Calu3 (cell line): ENCODE data around the gene POLR1H. TPM values are rescaled to one million over a fixed set of nuclear protein-coding genes. Genes with fewer than 3 reads are reported as not detected.
A peak's percentile ranks its signal among the peaks of the same experiment; 100 is the strongest.

ENCODE experiments used
- BruUV-seq: library from RNA; stranded (reverse); fragments of 400-500 nt; replicated peaks from 2 replicates; lab custom pipeline; 2021; lab: Mats Ljungman, UMichigan
- CTCF ChIA-PET: fragments of 300-600 bp; sonication (Branson Sonifier 250); formaldehyde crosslinking; loops from one replicate; lab custom pipeline; 2022; ENCODE audit warnings: antibody characterized with exemption; lab: Charles Lee
- DNase-seq: peaks from one replicate; pipeline ENCODE4 v3.0.0; 2022
- H3K27ac Mint-ChIP-seq: one replicate; pipeline ENCODE4 v1.8.0; 2022; ENCODE audit warnings: mixed read lengths; ENCODE audit not compliant: unreplicated experiment
- H3K27me3 Mint-ChIP-seq: one replicate; pipeline ENCODE4 v1.8.0; 2022; ENCODE audit warnings: mixed read lengths; ENCODE audit not compliant: unreplicated experiment
- H3K36me3 Mint-ChIP-seq: one replicate; pipeline ENCODE4 v1.8.0; 2022; ENCODE audit warnings: mild to moderate bottlenecking, moderate library complexity, mixed read lengths; ENCODE audit not compliant: insufficient read depth, unreplicated experiment
- H3K4me1 Mint-ChIP-seq: one replicate; pipeline ENCODE4 v1.8.0; 2022; ENCODE audit warnings: mild to moderate bottlenecking, low read depth, mixed read lengths; ENCODE audit not compliant: unreplicated experiment
- H3K4me3 Mint-ChIP-seq: one replicate; pipeline ENCODE4 v1.8.0; 2022; ENCODE audit warnings: mild to moderate bottlenecking, low read depth, moderate library complexity, mixed read lengths; ENCODE audit not compliant: unreplicated experiment
- H3K9me3 Mint-ChIP-seq: one replicate; pipeline ENCODE4 v1.8.0; 2022; ENCODE audit warnings: low read depth, mixed read lengths; ENCODE audit not compliant: unreplicated experiment
- intact Hi-C: fragments of 100-400 bp; cut with micrococcal nuclease; formaldehyde crosslinking; loops from one replicate; pipeline ENCODE4 v1.10.0; 2022; ENCODE audit not compliant: unreplicated experiment
- total RNA-seq: library from RNA; stranded (reverse); gene quantifications from 2 replicates; pipeline ENCODE4 v1.2.3, GENCODE V29; 2022
- TF ChIP-seq, protein P1 (sequence below): fragments of 200-600 bp; IDR thresholded peaks from one replicate; pipeline ENCODE4 v1.8.0; 2022; ENCODE audit warnings: antibody characterized with exemption; ENCODE audit not compliant: unreplicated experiment

POLR1H gene
- total RNA-seq, 1 experiment from 2014 or later: 25.2 TPM

DNA sequence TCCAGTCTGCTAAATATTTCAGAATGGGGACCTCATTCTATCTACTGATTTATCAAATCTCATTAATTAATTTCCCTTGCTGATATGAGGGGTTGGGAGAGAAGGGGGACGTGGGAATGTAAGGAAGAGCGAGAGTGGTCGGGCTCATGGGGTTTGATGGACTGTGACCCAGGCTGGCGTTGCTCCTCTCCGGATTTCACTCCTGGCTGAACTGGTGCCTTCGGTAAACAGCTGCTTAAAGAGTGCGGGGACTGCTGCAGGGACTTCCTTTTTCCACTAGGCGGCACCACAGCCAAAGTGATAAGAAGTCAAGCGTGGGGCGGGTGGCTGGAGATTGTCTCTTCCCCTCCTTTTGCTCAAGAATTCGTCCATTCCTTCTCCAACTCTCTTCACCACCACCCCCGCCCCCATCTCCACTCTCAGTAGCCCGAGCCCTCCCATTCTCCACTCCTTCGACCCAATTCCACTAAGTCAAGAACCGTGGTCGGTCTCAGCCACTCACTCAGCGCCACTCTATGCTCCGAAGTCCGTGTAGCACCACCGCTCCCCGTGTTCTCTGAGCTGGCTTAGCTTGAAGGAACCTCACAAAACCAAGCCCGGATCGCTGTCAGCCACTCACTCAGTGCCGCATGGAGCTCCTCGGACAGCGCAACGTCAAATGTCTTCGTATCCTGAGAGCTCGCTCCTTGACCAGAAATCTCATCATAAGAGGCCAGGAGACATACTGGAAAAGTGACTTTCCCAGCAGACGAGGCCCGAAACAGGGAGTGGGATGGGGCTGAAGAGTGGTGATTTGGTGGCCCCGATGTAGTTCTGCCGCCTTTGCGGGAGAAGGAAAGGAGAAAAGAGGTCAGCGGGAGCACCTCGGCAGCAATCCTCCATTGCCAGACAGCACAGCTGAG is 42.2 kb downstream of the POLR1H start:
- Mint-ChIP-seq H3K9me3 (no peaks in the 10 kb centered on the region), H3K4me1 (peaks cover 61% of the 10 kb centered on the region), H3K4me3 (peak overlapping the region; percentile 87), H3K27ac (peak overlapping the region; percentile 70), H3K27me3 (no peaks in the 10 kb centered on the region), H3K36me3 (peaks cover 89% of the 10 kb centered on the region)
- BruUV-seq: TSS peak; percentile 8
- intact Hi-C loops: loop anchor here (1.0 to 2.0 kb wide), 4 partner anchors 10 to 67 kb away; partner anchors contain the start of genes PPP1R11 and TRIM31
- TF ChIP-seq, protein P1, sequence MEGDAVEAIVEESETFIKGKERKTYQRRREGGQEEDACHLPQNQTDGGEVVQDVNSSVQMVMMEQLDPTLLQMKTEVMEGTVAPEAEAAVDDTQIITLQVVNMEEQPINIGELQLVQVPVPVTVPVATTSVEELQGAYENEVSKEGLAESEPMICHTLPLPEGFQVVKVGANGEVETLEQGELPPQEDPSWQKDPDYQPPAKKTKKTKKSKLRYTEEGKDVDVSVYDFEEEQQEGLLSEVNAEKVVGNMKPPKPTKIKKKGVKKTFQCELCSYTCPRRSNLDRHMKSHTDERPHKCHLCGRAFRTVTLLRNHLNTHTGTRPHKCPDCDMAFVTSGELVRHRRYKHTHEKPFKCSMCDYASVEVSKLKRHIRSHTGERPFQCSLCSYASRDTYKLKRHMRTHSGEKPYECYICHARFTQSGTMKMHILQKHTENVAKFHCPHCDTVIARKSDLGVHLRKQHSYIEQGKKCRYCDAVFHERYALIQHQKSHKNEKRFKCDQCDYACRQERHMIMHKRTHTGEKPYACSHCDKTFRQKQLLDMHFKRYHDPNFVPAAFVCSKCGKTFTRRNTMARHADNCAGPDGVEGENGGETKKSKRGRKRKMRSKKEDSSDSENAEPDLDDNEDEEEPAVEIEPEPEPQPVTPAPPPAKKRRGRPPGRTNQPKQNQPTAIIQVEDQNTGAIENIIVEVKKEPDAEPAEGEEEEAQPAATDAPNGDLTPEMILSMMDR: peak; percentile 94
- CTCF ChIA-PET: interaction anchor here (0.7 to 6.4 kb wide), 13 partner anchors 9 to 265 kb away, joined by 3 to 168 read pairs (median 4); partner anchors contain the start of genes POLR1H, TRIM26, TRIM31 and TRIM40
- peak; percentile 90 for DNase-seq

DNA sequence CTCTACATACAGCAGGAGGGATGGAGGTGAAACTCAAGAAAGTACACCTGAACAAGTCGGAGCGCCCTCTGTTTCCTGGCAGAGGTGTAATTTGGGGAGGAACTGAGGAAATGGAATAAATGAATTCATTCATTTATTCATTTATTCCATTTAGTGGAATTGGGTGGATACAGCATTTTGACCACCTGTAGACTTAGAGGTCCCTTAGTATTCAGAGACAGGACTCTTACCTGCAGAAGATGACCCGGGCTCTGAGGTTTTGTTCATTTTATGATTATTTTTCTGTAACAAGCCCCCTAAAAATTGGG is 42.8 kb downstream of the POLR1H start:
- intact Hi-C loops: loop anchor here (1.0 to 2.0 kb wide), 4 partner anchors 9 to 66 kb away; partner anchors contain the start of genes PPP1R11 and TRIM31
- CTCF ChIA-PET: interaction anchor here (0.7 to 6.4 kb wide), 7 partner anchors 8 to 83 kb away, joined by 3 to 168 read pairs (median 5); partner anchors contain the start of genes POLR1H and TRIM31
- TF ChIP-seq, protein P1: no peak
- H3K9me3 Mint-ChIP-seq: no peaks in the 10 kb centered on the region
- DNase-seq: no peak
- H3K36me3 Mint-ChIP-seq: peaks cover 89% of the 10 kb centered on the region
- peak overlapping the region; percentile 70 for H3K27ac Mint-ChIP-seq
- peaks cover 61% of the 10 kb centered on the region for H3K4me1 Mint-ChIP-seq
- no peaks in the 10 kb centered on the region for H3K27me3 Mint-ChIP-seq
- H3K4me3 Mint-ChIP-seq: no peak overlapping the region
- BruUV-seq: no TSS peak

DNA sequence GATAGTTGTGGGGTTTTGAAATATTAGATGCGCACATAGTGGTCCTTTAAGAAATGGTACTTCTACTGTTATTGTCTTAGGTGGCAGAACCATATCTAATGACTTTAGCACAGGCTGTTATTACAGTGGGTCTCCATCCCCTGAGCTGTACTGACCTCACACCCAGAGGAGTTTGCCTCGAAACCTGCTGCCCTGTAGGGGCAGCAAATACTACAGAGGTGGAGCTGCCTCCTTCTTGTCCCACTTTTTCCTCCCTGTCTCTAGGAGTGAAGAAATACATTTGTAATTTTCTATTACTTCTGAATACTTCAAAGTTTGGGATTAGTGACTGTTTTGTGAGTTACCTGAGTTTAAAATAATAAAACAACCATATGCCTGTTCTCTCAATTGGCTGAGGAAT is 43.6 kb downstream of the POLR1H start:
- Mint-ChIP-seq H3K9me3 (no peaks in the 10 kb centered on the region), H3K4me3 (no peak overlapping the region), H3K4me1 (peaks cover 58% of the 10 kb centered on the region), H3K27me3 (no peaks in the 10 kb centered on the region), H3K27ac (peak overlapping the region; percentile 46), H3K36me3 (peaks cover 93% of the 10 kb centered on the region)
- TF ChIP-seq, protein P1: no peak
- DNase-seq: no peak
- CTCF ChIA-PET: interaction anchor here (3.1 to 6.4 kb wide), 3 partner anchors 8 to 27 kb away, joined by 12 to 168 read pairs (median 25); partner anchors contain the start of gene TRIM31
- intact Hi-C loops: no loop called here
- BruUV-seq: no TSS peak

DNA sequence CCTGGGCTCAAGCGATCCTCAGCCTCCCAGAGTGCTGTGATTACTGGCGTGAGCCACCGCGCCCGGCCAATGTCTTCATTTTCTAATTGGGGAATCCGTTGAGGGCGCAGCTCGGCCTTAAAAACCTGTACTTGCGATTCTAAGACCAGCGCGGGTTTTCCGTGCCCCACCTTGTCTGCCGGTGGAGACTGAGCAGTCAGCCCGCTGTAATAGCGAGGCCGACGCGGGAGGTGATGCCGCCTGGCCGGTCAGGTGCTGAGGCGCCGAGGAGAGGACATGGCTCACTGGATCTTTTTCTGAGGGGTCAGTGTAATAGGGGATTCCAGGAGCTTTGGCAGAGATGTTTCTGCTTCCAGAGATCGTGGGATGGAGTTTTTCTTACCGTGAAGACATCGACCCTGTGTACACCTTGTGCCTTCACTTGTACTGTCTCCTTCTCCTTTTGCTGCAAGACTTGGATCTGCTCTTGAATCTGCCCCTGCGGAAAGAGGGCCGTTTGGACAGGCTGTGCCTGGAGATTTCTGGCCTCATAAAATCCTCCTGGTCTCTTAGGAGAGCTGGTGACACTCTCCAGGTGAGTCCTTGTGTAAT is 50.3 kb downstream of the POLR1H start:
- TF ChIP-seq, protein P1: no peak
- no peaks in the 10 kb centered on the region for H3K27me3 Mint-ChIP-seq
- H3K27ac Mint-ChIP-seq: peak overlapping the region; percentile 73
- intact Hi-C loops: no loop called here
- CTCF ChIA-PET: interaction anchor here (2.9 to 5.1 kb wide), 2 partner anchors 8 to 19 kb away, joined by 25 to 31 read pairs; no protein-coding TSS in a partner anchor
- no TSS peak for BruUV-seq
- H3K4me1 Mint-ChIP-seq: peaks cover 35% of the 10 kb centered on the region
- no peak for DNase-seq
- no peaks in the 10 kb centered on the region for H3K9me3 Mint-ChIP-seq
- H3K4me3 Mint-ChIP-seq: peak overlapping the region; percentile 70
- peaks cover 74% of the 10 kb centered on the region for H3K36me3 Mint-ChIP-seq
